GM13976 (cell line): ENCODE measurements around the gene ACY1.

Source experiments
- DNase-seq: peaks from one replicate; pipeline ENCODE4 v3.0.0; 2012; ENCODE audit warnings: low spot score
- CTCF ChIP-seq: IDR thresholded peaks from 2 replicates; pipeline ENCODE4 v1.5.1; 2012; ENCODE audit warnings: borderline replicate concordance, mild to moderate bottlenecking; ENCODE audit not compliant: insufficient read depth; ENCODE audit errors: extremely low read depth, missing control alignments, control extremely low read depth
- in situ Hi-C: fragments of 300-500 bp; cut with MboI; formaldehyde crosslinking; loops from one replicate; pipeline ENCODE4 v1.12.0; 2022; ENCODE audit warnings: low sequenced_read_pairs, mixed read lengths, inconsistent platforms; ENCODE audit not compliant: unreplicated experiment

Gene ACY1

GRCh38 chr3:51958603-51959521 is 24.5 kb upstream of the ACY1 start:
- no peak for TF ChIP-seq CTCF
- in situ Hi-C loops = no loop called here
- DNase-seq = no peak

GRCh38 chr3:51959651-51960050 is 23.7 kb upstream of the ACY1 start:
- no peak for TF ChIP-seq CTCF
- no peak for DNase-seq
- in situ Hi-C loops = no loop called here

GRCh38 chr3:51960386-51960785 is 22.9 kb upstream of the ACY1 start:
- no peak for TF ChIP-seq CTCF
- in situ Hi-C loops = no loop called here
- DNase-seq = no peak

- DNase-seq = no peak
- no peak for TF ChIP-seq CTCF
- in situ Hi-C loops = no loop called here
Measured at GRCh38 chr3:51961011-51961410, 22.3 kb upstream of the ACY1 start.

GRCh38 chr3:51961602-51962569 is 21.4 kb upstream of the ACY1 start:
- no peak for TF ChIP-seq CTCF
- no peak for DNase-seq
- in situ Hi-C loops = no loop called here

- DNase-seq = no peak
- in situ Hi-C loops = no loop called here
- no peak for TF ChIP-seq CTCF
Measured at GRCh38 chr3:51962854-51963530, 20.3 kb upstream of the ACY1 start.
